Measurements from ENCODE around the gene TBC1D16. TPM values are rescaled to one million over a fixed set of nuclear protein-coding genes. Genes with fewer than 3 reads are reported as not detected.
"Not testable (repeated sequence)": the region's sequence is repeated elsewhere in the genome, so short reads cannot be mapped to it uniquely, and the experiment has no call there.

The TBC1D16 gene
- total RNA-seq, 1 donor from 2014 or later, result 257 TPM

- no peak for DNase-seq (ENCODE audit: low read depth)
Observed at GRCh38 chr17:79975498-79976134, 60.1 kb downstream of the TBC1D16 start.

DNA sequence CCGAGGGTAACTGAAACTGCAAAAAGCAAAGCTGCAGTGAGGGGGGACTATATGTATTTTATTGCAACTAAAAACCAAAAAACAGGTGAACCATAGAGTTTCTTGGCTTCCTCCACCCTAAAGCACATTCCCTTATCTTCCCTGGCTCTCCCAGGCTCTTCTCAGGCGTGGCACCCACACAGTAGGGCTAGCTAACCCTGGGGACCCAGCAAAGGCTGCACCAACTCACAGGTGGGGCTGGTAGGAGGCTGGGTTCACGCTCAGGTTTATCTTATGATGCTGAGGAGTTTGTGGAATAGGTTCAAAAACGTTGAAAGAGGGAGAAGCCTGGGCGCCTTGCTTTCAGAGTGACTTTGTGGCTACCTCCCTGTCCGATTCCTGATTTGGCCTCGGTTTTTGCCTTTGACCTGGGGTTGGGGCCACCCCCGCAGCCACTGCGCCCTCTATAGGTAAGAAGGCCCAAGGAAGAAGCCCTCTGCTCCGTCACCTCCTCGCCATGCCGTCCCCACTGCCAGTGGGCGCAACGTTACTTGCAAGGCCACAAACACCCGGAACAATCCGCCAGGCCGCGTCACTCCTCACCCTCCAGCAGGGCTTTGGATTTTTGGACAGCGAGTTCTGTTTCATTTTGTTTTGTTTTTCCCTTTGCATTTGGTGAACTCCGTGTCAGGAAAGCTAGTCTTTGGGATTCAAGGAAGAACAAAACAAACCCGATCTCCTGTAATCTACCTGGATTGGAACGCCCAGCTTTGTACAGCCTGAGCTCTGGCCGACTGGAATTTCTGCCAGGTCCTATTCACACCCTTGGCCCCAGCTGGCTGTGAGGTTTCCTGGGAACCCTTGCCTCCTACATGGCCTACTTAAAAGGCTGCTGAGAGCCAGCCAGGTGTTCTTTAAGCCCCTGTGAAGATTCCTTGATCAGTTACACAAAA is 60.8 kb downstream of the TBC1D16 start:
- DNase-seq (ENCODE audit: low read depth), result no peak

GRCh38 chr17:79971651-79972050 is 64.0 kb downstream of the TBC1D16 start:
- no peak for DNase-seq (ENCODE audit: low read depth)

- no peak for DNase-seq (ENCODE audit: low read depth)
Observed at GRCh38 chr17:79970576-79971068, 65.0 kb downstream of the TBC1D16 start.

GRCh38 chr17:79969906-79970305 is 65.8 kb downstream of the TBC1D16 start:
- no peak for DNase-seq (ENCODE audit: low read depth)

- no peak for DNase-seq (ENCODE audit: low read depth)
Observed at GRCh38 chr17:79968116-79968515, 67.6 kb downstream of the TBC1D16 start.

DNA sequence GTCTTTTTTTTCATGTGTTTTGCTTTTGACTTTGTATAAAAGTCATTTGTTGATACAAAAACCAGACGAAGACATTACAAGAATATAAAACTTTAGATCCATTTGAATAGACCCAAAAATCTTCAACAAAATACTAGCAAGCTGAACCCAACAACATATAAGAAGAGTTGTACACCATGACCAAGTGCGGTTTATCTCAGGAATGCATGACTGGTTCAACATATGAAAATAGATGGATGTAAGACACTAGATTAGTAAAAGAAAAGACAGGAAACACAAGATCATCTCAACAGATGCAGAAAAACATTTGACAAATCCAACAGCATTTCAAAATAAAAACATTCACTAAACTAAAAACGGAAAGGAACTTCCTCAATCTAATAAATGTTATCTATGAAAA is 69.0 kb downstream of the TBC1D16 start:
- no peak for DNase-seq (ENCODE audit: low read depth)

GRCh38 chr17:79965806-79966205 is 69.9 kb downstream of the TBC1D16 start:
- no peak for DNase-seq (ENCODE audit: low read depth)

GRCh38 chr17:79962467-79962866 is 73.2 kb downstream of the TBC1D16 start:
- DNase-seq (ENCODE audit: low read depth), result not testable (repeated sequence)

DNA sequence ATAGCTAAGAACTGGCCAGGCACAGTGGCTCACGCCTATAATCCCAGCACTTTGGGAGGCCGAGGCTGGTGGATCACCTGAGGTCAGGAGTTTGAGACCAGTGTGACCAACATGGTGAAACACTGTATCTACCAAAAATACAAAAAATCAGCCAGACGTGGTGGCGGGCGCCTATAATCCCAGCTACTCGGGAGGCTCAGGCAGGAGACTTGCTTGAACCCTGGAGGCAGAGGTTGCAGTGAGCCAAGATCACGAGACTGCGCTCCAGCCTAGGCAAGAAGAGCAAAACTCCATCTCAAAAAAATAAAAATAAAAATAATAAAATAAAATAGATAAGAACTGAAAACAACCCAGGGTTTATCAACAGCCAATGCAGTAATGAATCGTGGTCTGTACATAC is 74.1 kb downstream of the TBC1D16 start:
- not testable (repeated sequence) for DNase-seq (ENCODE audit: low read depth)

DNA sequence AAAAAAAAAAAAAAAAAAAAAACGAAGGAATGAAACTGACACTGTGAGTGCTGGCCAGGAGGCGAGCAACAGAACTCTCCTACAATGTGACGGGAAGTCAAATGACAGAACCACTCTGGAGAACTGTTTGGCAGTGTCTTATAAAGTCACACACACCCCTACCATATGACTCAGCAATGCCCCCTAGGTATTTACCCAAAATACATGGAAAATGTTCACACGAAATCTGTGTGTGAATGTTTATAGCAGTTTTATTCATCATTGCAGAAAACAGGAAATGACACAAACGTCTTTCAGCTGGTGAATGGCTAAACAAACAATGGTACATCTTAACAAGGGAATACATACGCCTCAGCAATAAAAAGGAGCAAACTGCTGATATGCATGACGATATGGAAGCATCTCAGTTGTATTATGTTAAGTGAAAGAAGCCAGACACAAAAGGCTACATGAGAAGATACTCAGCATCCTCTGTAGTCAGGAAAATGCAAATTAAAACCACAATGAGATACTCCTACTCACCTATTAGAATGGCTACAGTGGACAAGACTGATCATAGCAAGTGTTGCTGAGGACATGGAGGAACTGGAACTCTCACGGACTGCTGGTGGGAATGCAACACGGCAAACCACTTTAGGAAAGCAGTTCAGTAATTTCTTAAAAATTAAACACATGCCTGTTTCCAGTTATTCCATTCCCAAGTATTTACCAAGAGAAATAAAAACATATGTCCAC is 74.7 kb downstream of the TBC1D16 start:
- DNase-seq (ENCODE audit: low read depth), result peak; percentile 32

- DNase-seq (ENCODE audit: low read depth), result no peak
Observed at GRCh38 chr17:79959042-79959441, 76.6 kb downstream of the TBC1D16 start.

DNA sequence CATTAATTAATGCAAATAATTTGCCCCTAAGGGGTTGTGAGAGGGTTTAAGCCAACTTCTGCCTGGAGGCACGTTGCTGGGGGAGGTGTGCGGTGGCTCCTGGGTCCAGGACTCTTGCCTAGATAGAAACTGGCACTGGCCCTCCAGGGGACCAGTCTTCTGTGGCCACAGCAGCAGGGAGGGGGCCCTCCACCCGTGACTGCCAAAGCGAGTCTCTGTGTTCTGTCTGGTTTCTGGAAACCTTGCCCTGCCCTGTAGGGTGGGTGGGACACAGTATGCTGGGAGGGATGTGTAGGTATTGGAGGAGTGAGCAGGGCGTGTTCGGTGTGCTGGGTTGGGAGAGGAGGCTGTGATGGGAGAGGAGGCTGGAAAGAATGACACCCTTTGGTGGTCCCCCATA is 78.8 kb downstream of the TBC1D16 start:
- DNase-seq (ENCODE audit: low read depth), result no peak

DNA sequence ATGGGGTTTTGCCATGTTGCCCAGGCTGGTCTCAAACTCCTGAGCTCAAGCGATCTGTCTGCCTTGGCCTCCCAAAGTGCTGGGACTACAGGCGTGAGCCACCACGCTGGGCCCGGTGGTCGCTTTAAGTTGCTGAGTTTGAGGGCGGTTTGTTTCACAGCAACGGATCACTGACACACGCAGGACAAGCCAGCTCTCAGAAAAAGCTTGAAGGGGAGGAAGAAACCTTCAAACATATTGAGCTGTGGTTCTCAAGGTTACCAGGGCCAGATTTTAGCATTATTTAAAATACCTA is 79.3 kb downstream of the TBC1D16 start:
- DNase-seq (ENCODE audit: low read depth), result not testable (repeated sequence)

- DNase-seq (ENCODE audit: low read depth), result no peak
Observed at GRCh38 chr17:79955691-79956440, 79.8 kb downstream of the TBC1D16 start.

DNA sequence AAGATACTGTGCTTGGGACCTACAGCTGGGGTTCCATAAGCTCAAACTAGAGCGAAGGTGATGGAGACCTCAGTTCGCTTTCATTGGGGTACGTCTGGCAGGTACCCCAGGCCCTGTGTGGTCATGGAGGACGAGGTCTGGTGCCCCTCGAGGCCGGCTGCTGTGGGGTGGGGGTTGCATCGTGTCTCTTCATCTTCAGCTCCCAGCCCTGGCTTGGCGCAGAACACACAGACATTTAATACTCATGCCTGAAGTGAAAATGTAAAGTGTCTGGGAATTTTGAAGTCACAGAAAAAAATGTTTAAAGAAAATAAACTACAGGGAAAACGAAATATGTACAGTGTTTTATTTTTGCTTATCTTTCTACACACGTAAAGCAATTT is 80.5 kb downstream of the TBC1D16 start:
- DNase-seq (ENCODE audit: low read depth), result no peak

DNA sequence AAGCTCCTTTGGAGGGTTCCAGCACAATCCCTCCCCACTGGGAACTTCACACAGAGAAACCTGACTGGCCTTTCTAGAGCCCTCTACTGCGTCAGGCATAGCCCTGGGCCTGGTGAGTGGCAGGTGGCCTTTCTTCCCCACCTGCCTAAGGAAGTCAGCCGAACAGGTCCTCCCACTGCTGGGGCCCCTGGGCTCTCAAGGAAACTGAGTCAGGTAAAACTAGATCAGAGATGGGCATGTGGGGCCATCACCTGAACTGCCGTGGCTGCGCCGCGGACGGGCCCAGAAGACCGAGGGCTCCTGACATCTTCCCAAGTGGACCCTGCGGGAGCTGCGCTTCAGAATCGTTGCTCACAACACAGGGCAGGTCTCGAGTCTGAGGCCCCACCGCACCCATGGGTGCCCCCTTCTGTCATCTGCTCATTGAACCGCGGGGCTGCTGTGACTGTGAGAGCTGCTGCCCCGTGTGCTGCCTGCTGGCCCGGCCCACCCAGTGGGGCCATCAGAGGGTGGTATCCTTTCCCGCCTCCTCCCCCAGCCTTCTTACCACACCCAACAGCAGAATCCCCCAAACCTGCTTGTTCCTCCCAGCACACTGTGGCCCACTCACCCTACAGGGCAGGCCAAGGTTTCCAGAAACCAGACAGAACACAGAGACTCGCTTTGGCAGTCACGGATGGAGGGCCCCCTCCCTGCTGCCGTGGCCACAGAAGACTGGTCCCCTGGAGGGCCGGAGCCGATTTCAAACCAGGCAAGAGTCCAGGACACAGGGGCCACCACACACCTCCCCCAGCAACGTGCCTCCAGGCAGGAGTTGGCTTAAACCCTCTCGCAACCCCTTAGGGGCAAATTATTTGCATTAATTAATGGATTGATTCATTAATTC is 81.1 kb downstream of the TBC1D16 start:
- no peak for DNase-seq (ENCODE audit: low read depth)

DNA sequence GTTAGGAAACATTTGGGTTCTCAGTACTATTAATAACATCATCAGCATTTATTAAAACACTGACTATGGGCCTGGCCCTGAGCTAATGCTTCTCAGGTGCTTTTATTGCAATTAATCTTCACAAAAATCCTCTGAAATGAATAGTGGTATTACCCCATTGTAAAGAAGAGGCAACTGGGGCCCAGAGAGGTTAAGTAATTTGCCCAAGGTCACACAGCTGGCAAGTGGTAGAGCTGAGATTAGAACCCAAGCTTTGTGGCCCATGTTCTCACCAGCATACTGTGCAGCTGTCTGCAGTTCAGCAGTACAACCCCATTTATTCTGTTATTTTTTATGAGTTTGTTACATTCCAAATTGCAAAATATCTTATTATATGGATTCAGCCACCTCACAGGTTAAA is 82.3 kb downstream of the TBC1D16 start:
- DNase-seq (ENCODE audit: low read depth), result no peak

DNA sequence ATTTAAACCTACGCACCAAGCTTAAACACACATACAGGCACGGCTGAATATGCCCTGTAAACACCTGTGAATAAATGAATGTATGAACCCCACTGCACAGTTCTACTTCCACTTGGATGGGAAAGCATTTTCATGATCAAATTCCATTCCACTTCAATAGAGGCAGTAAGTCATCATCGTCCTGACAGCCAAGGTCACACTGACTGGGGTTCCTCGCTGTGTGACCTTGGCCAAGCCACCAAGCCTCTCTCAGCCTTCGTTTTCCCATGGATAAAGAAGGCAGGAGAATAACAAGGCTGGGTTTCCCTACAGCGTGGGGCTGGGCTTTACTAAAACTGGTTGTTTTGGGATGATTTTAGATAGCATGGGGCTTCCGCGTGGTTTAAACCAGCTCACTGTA is 82.8 kb downstream of the TBC1D16 start:
- no peak for DNase-seq (ENCODE audit: low read depth)

- no peak for DNase-seq (ENCODE audit: low read depth)
Observed at GRCh38 chr17:79952265-79952877, 83.3 kb downstream of the TBC1D16 start.

Data from renal cortical epithelial cell (primary cell).